Right lobe of liver (tissue), 6 donors: ENCODE data around the gene CYP2A7. TPM values are rescaled to one million over a fixed set of nuclear protein-coding genes. Genes with fewer than 3 reads are reported as not detected.
A peak's percentile ranks its signal among the peaks of the same experiment; 100 is the strongest.
"Not testable (repeated sequence)": the region's sequence is repeated elsewhere in the genome, so short reads cannot be mapped to it uniquely, and the experiment has no call there.

Experiments
- ATAC-seq, 4 donors: fragments of 200-7000 bp; cut with Tn5 transposase; one replicate each; pipeline ENCODE4 v1.9.1; 2020; ENCODE audit warnings: mild to moderate bottlenecking in 4 of 4, moderate library complexity in 4 of 4
- DNase-seq, 3 donors: peaks; one replicate each; pipeline ENCODE4 v3.0.0-alpha.2; 2020
- H3K27ac ChIP-seq, 3 donors: fragments of 200-600 bp; one replicate each; pipeline ENCODE4 v1.8.0; 2022
- H3K27me3 ChIP-seq, 2 donors: fragments of 200-600 bp; one replicate each; pipeline ENCODE4 v1.8.0; 2022
- H3K36me3 ChIP-seq, 4 donors: fragments of 200-600 bp; sonication (generic) in 1 of 4; one replicate each; pipeline versions ENCODE4 v1.5.1 to v1.8.0; 2017 to 2022; ENCODE audit warnings: control low read depth in 1 of 4
- H3K4me1 ChIP-seq, 4 donors: fragments of 200-600 bp; sonication (generic) in 1 of 4; one replicate each; pipeline versions ENCODE4 v1.5.1 to v1.8.0; 2017 to 2022; ENCODE audit warnings: control low read depth in 1 of 4
- H3K4me3 ChIP-seq, 3 donors: fragments of 200-600 bp; one replicate each; pipeline ENCODE4 v1.8.0; 2022
- H3K9me3 ChIP-seq, 4 donors: fragments of 200-600 bp; sonication (generic) in 1 of 4; one replicate each; pipeline versions ENCODE4 v1.5.1 to v1.8.0; 2017 to 2022; ENCODE audit warnings: control low read depth in 1 of 4
- POLR2A ChIP-seq: fragments of 450-650 bp; IDR thresholded peaks from one replicate; pipeline ENCODE4 v1.6.1; 2017; ENCODE audit warnings: antibody characterized with exemption, mild to moderate bottlenecking
- WGBS: methylation state at CpG from one replicate; pipeline ENCODE4 v1.1.6; 2018; ENCODE audit warnings: low coverage, low lambda C conversion rate; ENCODE audit not compliant: insufficient coverage; ENCODE audit errors: missing lambda C conversion rate; 5-methylcytosine and 5-hydroxymethylcytosine counted together
- intact Hi-C, 2 donors: fragments of 100-400 bp; cut with DNase I; formaldehyde crosslinking; loops; one replicate each; pipeline versions ENCODE4 v1.11.2 to v1.14.1; 2022
- total RNA-seq, 6 experiments: library from RNA; depleted of rRNA in 2 of 6; stranded (reverse); fragments of >200 nt in 2 of 6; fragmentation: NEBNext Ultra II Directional in 3 of 6; extraction: Animal tissue kit (Norgen Biotek cat#: 25700) in 3 of 6; gene quantifications; one replicate each; pipeline versions ENCODE4 v1.1.0 to v1.2.4, GENCODE V29; 2016 to 2023
- TF ChIP-seq, protein P1 (sequence below), 4 donors: fragments of 200-600 bp in 3 of 4; fragments of 450-650 bp in 1 of 4; IDR thresholded peaks; one replicate each; pipeline versions ENCODE4 v1.5.1 to v1.8.0; 2016 to 2022; ENCODE audit warnings: antibody characterized with exemption in 4 of 4, mild to moderate bottlenecking in 2 of 4
- donor health status: DM: no; HTN: yes; CAD: no.
- donor health status: DM: no; HTN: no; CAD: no.
- donor health status: DM: no; HTN: no; CAD: no.
- donor health status: DM: no; HTN: yes; CAD: no.
- donor health status: DM: no; HTN: yes; CAD: no.

CYP2A7 gene
- total RNA-seq, 6 experiments from 2014 or later = 2.5 to 2,068 (median 134) TPM

DNA sequence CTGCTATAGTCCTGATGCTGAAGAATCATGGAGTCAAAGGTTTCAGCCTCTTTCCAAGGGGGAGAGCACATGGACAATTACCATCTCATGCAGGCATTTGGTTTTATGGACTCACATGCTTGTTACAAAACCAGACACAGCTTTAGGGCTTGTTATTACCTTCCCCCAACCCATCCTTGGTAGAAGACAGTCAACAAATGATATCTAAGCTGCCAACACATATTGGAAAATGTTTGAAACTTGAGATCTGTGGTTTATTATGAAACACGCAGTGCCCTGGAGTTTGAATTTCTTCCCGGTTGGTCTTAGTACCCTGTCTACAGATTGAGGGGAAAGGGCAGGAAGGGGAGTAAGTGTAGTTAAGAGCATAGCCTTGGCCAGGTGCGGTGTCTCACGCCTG is 19.2 kb downstream of the CYP2A7 start:
- no peaks in the 10 kb centered on the region for H3K9me3 ChIP-seq
- WGBS = 20% methylated on average over 4 of the region's 4 CpGs
- no peaks in the 10 kb centered on the region for H3K36me3 ChIP-seq
- TF ChIP-seq, protein P1, sequence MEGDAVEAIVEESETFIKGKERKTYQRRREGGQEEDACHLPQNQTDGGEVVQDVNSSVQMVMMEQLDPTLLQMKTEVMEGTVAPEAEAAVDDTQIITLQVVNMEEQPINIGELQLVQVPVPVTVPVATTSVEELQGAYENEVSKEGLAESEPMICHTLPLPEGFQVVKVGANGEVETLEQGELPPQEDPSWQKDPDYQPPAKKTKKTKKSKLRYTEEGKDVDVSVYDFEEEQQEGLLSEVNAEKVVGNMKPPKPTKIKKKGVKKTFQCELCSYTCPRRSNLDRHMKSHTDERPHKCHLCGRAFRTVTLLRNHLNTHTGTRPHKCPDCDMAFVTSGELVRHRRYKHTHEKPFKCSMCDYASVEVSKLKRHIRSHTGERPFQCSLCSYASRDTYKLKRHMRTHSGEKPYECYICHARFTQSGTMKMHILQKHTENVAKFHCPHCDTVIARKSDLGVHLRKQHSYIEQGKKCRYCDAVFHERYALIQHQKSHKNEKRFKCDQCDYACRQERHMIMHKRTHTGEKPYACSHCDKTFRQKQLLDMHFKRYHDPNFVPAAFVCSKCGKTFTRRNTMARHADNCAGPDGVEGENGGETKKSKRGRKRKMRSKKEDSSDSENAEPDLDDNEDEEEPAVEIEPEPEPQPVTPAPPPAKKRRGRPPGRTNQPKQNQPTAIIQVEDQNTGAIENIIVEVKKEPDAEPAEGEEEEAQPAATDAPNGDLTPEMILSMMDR (IDR thresholded peaks at IDR 0.05) = no peak
- TF ChIP-seq POLR2A = no peak
- H3K27ac ChIP-seq = no peak overlapping the region
- ATAC-seq = peak; percentile 37 to 73 (median 53)
- H3K4me1 ChIP-seq = peaks cover 0 to 7% (median 3%) of the 10 kb centered on the region in 4 donors
- no peaks in the 10 kb centered on the region for H3K27me3 ChIP-seq
- intact Hi-C loops = no loop called here
- no peak overlapping the region for H3K4me3 ChIP-seq
- no peak for DNase-seq

DNA sequence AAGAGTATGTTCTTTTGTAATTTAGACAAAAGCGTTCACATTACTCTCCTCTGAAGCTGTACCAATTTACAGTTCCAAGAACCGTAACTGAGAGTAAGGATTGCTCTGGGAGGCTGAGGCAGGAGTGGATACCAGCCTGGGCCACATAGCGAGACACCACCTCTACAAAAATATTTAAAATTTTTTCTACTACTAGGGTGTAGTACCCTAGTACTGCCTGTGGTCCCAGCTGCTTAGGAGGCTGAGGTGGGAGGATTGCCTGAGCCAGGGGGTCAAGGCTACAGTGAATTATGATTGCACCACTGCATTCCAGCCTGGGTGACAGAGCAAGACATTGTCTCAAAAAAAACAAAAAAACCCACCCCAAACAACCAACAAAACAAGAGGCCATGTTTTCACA is 19.7 kb downstream of the CYP2A7 start:
- WGBS = 87% methylated on average over 3 of the region's 3 CpGs
- ATAC-seq (no peak), DNase-seq (no peak)
- no peak overlapping the region for H3K27ac ChIP-seq
- peaks cover 0 to 7% (median 3%) of the 10 kb centered on the region in 4 donors for H3K4me1 ChIP-seq
- H3K4me3 ChIP-seq = no peak overlapping the region
- H3K36me3 ChIP-seq = no peaks in the 10 kb centered on the region
- TF ChIP-seq, protein P1 (IDR thresholded peaks at IDR 0.05) = peak in 1 of 4 donors; percentile 2
- TF ChIP-seq POLR2A = no peak
- H3K9me3 ChIP-seq = no peaks in the 10 kb centered on the region
- intact Hi-C loops = no loop called here
- H3K27me3 ChIP-seq = no peaks in the 10 kb centered on the region

DNA sequence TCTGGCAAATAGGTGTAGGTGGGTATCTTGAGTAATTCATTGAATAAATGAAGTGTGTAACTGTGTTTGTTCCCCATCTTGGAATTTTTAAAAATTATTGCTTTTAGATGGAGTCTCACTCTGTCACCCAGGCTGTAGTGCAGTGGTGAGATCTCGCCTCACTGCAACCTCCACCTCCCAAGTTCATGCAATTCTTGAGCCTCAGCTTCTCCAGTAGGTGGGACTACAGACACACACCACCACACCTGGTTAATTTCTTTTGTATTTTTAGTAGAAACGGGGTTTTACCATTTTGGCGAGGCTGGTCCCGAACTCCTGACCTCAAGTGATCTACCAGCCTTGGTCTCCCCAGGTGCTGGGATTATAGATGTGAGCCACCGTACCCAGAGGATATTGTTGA is 23.9 kb downstream of the CYP2A7 start:
- 91% methylated on average over 5 of the region's 5 CpGs for WGBS
- Histone ChIP-seq H3K4me1 (peaks cover 0 to 17% (median 3%) of the 10 kb centered on the region in 4 donors), H3K27ac (no peak overlapping the region), H3K4me3 (no peak overlapping the region), H3K36me3 (no peaks in the 10 kb centered on the region), H3K27me3 (no peaks in the 10 kb centered on the region), H3K9me3 (no peaks in the 10 kb centered on the region)
- intact Hi-C loops = no loop called here
- DNase-seq (no peak), ATAC-seq (no peak)
- TF ChIP-seq POLR2A = no peak
- TF ChIP-seq, protein P1 (IDR thresholded peaks at IDR 0.05) = no peak

DNA sequence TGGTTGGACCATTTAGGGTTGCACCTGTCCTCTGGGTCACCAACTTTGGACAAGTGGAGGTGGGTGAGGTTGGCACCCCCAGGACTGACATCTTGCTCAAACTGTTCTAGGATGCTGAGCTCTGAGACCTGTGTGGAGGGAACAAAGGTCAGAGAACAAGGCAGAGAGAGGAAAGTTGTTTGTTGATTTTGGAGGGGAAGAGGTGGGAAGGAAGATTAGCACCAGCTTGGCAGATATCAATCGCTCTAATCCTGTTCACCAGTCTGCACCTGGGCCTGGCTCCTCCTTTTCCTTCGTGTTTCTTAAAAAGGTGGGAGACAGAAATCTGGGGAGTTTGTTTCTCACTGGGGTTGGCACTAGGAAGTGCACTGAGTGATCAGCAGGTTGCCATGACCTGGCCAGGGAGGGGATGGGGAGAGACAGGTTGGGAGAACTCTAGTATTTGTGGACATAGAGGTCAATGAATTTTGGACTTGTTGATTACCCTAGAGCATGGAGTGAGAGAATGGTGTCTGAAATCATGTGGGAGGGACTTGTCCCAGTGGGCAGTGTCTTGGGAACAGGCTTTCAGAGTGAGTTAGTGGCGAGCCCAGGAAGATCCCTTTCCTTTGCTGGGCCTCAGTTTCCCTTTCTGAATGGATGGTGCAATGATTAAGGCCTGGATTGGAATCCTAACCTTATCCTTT is 29.4 kb downstream of the CYP2A7 start:
- H3K27me3 ChIP-seq, H3K9me3 ChIP-seq, intact Hi-C loops, H3K36me3 ChIP-seq: not testable (repeated sequence)
- WGBS = 6% methylated on average over 2 of the region's 3 CpGs
- DNase-seq (peak in 1 of 3 donors; percentile 65), ATAC-seq (peak; percentile 69 to 83 (median 78))
- H3K4me1 ChIP-seq = peaks cover 0 to 17% (median 3%) of the 10 kb centered on the region in 4 donors
- peak overlapping the region in 2 of 3 donors; percentile 51 to 85 for H3K27ac ChIP-seq
- peak overlapping the region in 1 of 3 donors; percentile 21 for H3K4me3 ChIP-seq

DNA sequence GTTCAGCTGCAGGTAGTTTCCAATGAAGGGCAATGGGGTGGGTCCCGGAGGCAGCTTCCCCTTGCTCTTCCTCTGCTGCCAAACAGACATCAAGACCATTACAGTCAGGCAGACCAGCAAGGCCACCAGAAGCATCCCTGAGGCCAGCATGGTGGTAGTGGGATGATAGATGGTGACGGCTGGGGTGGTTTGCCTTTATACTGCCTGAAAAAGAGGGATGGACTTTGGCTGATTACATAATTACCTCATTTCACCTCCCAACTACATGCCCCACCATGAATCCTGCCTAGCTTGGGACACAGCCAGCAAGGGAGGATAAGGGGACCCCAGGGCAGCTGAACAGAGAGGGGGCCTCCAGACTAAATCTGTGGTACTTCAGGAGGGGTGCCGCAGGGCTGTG is 31.8 kb downstream of the CYP2A7 start, which contains the start of gene CYP2A6:
TSS of gene CYP2A6 (minus strand) at position 171 of the 400 bp plus-strand sequence. CDS start at position 150, 21 bp downstream.
- WGBS = 55% methylated on average over 3 of the region's 3 CpGs

DNA sequence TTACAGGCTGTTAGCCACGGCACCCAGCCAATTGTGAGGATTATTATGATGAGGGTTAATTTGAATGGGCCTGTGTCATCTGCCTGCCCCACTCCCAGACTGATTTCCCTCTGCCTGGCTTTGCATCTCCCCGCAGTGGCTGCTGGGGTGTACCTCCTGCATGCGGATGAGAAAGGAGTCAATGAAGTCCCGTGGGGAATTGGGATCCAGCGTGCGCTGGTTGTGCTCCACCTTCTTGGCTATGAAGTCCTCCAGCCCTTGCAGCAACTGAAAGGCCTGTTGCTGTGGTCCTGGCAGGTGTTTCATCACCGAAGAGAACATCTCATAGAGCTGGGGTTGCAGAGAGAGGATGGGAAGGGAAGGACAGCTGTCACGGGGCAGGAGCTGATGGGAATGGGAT is 35.3 kb downstream of the CYP2A7 start:
- H3K27me3 ChIP-seq, H3K4me3 ChIP-seq, DNase-seq, H3K27ac ChIP-seq, H3K4me1 ChIP-seq, H3K9me3 ChIP-seq, intact Hi-C loops: not testable (repeated sequence)
- peaks cover 0 to 12% (median 2%) of the 10 kb centered on the region in 4 donors for H3K36me3 ChIP-seq
- WGBS = 70% methylated on average over 3 of the region's 8 CpGs
- peak in 2 of 4 donors; percentile 36 to 57 for ATAC-seq

More for the DNA sequence above, 31.8 kb downstream of the CYP2A7 start, which contains the start of gene CYP2A6:
- ATAC-seq (peak; percentile 15 to 60 (median 42)), DNase-seq (peak in 2 of 3 donors; percentile 71 to 80)
- Histone ChIP-seq H3K4me3 (peak within 1 kb of the TSS; percentile 5 to 69 (median 63)), H3K36me3 (peaks cover 0 to 12% (median under 1%) of the 10 kb centered on the region in 4 donors), H3K27ac (peak within 1 kb of the TSS in 2 of 3 donors; percentile 78 to 79)
- H3K4me1 ChIP-seq, intact Hi-C loops, H3K9me3 ChIP-seq, H3K27me3 ChIP-seq: not testable (repeated sequence)
- peak; percentile 28 for TF ChIP-seq POLR2A

DNA sequence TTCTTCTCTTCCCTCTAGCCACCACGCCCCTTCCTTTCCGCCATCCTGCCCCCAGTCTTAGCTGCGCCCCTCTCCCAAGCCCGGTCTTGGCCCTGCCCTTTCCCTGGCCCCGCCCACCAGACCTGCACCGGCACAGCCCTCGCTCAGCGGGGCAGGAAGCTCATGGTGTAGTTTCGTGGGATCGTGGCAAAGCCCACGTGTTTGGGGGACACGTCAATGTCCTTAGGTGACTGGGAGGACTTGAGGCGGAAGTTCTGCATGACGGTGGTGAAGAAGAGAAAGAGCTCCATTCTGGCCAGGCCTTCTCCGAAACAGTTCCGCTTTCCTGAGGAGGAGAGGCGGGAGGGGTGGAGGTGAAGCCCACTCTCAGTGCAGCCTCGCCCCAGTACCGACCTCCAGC is 38.4 kb downstream of the CYP2A7 start:
- H3K4me1 ChIP-seq, H3K27me3 ChIP-seq, H3K27ac ChIP-seq, H3K9me3 ChIP-seq, H3K4me3 ChIP-seq, intact Hi-C loops: not testable (repeated sequence)
- peak; percentile 0 to 45 (median 10) for ATAC-seq
- peaks cover 0 to 12% (median 2%) of the 10 kb centered on the region in 4 donors for H3K36me3 ChIP-seq
- DNase-seq = peak in 1 of 3 donors; percentile 67
- WGBS = 50% methylated on average over 4 of the region's 19 CpGs

DNA sequence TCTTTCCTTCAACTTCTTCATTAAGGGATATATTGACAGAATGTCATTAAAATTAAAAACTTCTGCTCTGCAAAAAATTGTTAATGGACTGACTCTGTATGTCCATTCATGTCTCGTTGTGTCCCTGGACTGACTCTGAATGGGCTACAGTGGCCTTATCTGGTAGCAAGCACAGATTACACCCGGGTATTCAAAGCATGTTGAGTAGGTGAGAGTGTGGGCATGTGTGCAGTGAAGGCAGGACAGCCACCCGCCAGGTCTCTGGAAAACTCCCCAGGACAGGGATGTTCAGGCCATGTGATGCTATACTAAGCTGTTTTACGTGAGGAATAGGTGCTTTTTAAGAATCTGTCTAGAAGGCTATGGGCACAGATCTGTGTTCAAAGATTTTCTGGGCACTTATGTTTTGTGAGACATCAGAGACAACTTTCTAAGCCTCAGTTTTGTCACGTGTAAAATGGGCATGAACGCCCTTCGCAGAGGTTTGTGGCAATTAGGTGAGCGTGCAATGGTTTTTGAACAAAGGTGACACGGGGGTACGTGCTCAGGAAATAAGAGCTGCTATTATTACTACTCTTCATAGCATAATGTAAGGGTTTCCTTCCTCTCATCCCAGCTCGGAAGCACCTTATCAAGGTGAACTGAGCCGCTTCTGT is 38.9 kb downstream of the CYP2A7 start:
- intact Hi-C loops, H3K4me3 ChIP-seq, H3K27ac ChIP-seq: not testable (repeated sequence)

More for the DNA sequence above, 38.9 kb downstream of the CYP2A7 start:
- H3K4me1 ChIP-seq, H3K36me3 ChIP-seq, H3K27me3 ChIP-seq, DNase-seq, H3K9me3 ChIP-seq: not testable (repeated sequence)
- peak in 2 of 4 donors; percentile 1 to 6 for ATAC-seq
- WGBS = 67% methylated on average over 6 of the region's 12 CpGs
